Breast epithelium (tissue), 4 donors: ENCODE measurements around the gene ATP2B2. TPM values are rescaled to one million over a fixed set of nuclear protein-coding genes. Genes with fewer than 3 reads are reported as not detected.

ENCODE experiments used
- DNase-seq, 2 donors: peaks; one replicate each; pipeline ENCODE4 v3.0.0-alpha.2; 2019; ENCODE audit warnings: low spot score in 2 of 2
- H3K27ac ChIP-seq, 2 donors: fragments of 200-600 bp; sonication (generic) in 1 of 2; one replicate each; pipeline ENCODE4 v1.5.1; 2016 to 2019; ENCODE audit warnings: mild to moderate bottlenecking in 1 of 2
- H3K27me3 ChIP-seq, 2 donors: fragments of 200-600 bp; sonication (generic) in 1 of 2; one replicate each; pipeline versions ENCODE4 v1.5.1 to v1.6.0; 2017 to 2019; ENCODE audit warnings: control low read depth in 1 of 2, mild to moderate bottlenecking in 1 of 2
- H3K36me3 ChIP-seq: fragments of 200-600 bp; one replicate; pipeline ENCODE4 v1.5.1; 2019
- H3K4me1 ChIP-seq, 2 donors: fragments of 200-600 bp; sonication (generic); one replicate each; pipeline ENCODE4 v1.5.1; 2016 to 2019; ENCODE audit warnings: control low read depth in 1 of 2
- H3K4me3 ChIP-seq, 3 donors: fragments of 200-600 bp; sonication (generic); 1 replicate in 2 of 3; 2 replicates in 1 of 3; pipeline ENCODE4 v1.5.1; 2016 to 2019; ENCODE audit warnings: mild to moderate bottlenecking in 3 of 3, moderate library complexity in 2 of 3
- H3K9me3 ChIP-seq, 2 donors: fragments of 200-600 bp; sonication (generic) in 1 of 2; one replicate each; pipeline ENCODE4 v1.5.1; 2016 to 2019; ENCODE audit warnings: control low read depth in 1 of 2
- POLR2A ChIP-seq: fragments of 450-650 bp; IDR thresholded peaks from one replicate; pipeline ENCODE4 v1.6.1; 2016; ENCODE audit warnings: antibody characterized with exemption, mild to moderate bottlenecking, moderate library complexity
- POLR2AphosphoS5 ChIP-seq, 3 donors: sonication (generic); formaldehyde crosslinking; IDR thresholded peaks; one replicate each; pipeline ENCODE4 v1.6.1; 2017; ENCODE audit warnings: antibody characterized with exemption in 3 of 3
- intact Hi-C: fragments of 100-400 bp; cut with DNase I; formaldehyde crosslinking; loops from one replicate; pipeline ENCODE4 v1.15.1; 2023; ENCODE audit warnings: low total_unique reads
- total RNA-seq, 3 donors: library from RNA; depleted of rRNA; stranded (reverse); fragments of >200 nt; gene quantifications; one replicate each; pipeline ENCODE4 v1.1.0, GENCODE V29; 2016
- TF ChIP-seq, protein P1 (sequence below), 3 donors: fragments of 450-650 bp; IDR thresholded peaks; one replicate each; pipeline ENCODE4 v1.5.1; 2016 to 2017; ENCODE audit warnings: antibody characterized with exemption in 3 of 3, mild to moderate bottlenecking in 3 of 3, moderate library complexity in 3 of 3

The ATP2B2 gene
- total RNA-seq, 3 donors from 2014 or later: under 0.01 to 0.15 TPM; not detected in 1

DNA sequence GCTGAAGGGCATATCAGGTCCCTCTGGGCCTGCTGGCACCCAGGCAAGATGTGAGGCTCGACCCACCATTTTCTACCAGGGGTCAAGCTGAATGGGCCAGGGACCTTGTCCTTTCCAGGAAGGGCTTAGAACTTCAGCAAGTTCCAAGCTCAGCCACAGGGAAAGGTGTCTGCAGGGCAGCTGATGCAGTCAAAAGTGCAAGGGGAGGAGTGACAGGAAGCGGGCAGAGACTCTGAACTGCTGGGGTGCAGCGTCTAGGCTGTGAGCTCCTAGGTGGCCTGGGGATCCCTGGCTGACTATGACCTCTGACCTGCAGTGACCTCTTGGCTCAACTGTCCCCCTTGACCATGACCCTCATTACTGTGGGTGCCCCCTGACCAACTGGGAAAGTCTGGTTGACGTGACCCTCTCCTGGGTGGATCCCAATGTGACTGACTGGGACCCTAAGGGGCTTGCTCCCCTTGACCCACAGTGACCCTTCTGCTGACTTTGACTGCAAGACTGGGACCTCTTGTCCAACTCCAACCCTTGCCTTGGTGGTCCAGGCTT lies 170.1 kb downstream of the ATP2B2 start:
- no peaks in the 10 kb centered on the region for H3K9me3 ChIP-seq
- H3K4me3 ChIP-seq: no peak overlapping the region
- no peaks in the 10 kb centered on the region for H3K36me3 ChIP-seq
- H3K4me1 ChIP-seq: no peaks in the 10 kb centered on the region
- H3K27me3 ChIP-seq: peaks cover 0 to 5% of the 10 kb centered on the region in 2 donors
- TF ChIP-seq POLR2A (no peak), POLR2AphosphoS5 (IDR thresholded peaks at IDR 0.05) (no peak)
- TF ChIP-seq, protein P1, sequence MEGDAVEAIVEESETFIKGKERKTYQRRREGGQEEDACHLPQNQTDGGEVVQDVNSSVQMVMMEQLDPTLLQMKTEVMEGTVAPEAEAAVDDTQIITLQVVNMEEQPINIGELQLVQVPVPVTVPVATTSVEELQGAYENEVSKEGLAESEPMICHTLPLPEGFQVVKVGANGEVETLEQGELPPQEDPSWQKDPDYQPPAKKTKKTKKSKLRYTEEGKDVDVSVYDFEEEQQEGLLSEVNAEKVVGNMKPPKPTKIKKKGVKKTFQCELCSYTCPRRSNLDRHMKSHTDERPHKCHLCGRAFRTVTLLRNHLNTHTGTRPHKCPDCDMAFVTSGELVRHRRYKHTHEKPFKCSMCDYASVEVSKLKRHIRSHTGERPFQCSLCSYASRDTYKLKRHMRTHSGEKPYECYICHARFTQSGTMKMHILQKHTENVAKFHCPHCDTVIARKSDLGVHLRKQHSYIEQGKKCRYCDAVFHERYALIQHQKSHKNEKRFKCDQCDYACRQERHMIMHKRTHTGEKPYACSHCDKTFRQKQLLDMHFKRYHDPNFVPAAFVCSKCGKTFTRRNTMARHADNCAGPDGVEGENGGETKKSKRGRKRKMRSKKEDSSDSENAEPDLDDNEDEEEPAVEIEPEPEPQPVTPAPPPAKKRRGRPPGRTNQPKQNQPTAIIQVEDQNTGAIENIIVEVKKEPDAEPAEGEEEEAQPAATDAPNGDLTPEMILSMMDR (IDR thresholded peaks at IDR 0.05): no peak
- intact Hi-C loops: loop anchor here (5.0 kb wide), 1 partner anchor 118 kb away; no protein-coding TSS in a partner anchor
- no peak for DNase-seq
- H3K27ac ChIP-seq: no peak overlapping the region

- intact Hi-C loops: no loop called here
- H3K36me3 ChIP-seq: no peaks in the 10 kb centered on the region
- H3K27me3 ChIP-seq: peaks cover 0 to 12% of the 10 kb centered on the region in 2 donors
- no peak overlapping the region for H3K4me3 ChIP-seq
- no peak overlapping the region for H3K27ac ChIP-seq
- no peaks in the 10 kb centered on the region for H3K4me1 ChIP-seq
- DNase-seq: no peak
- no peak for TF ChIP-seq POLR2A
- TF ChIP-seq, protein P1 (IDR thresholded peaks at IDR 0.05): no peak
- no peaks in the 10 kb centered on the region for H3K9me3 ChIP-seq
These were observed 170.9 kb downstream of the ATP2B2 start for GRCh38 chr3:10334459-10334858.

DNA sequence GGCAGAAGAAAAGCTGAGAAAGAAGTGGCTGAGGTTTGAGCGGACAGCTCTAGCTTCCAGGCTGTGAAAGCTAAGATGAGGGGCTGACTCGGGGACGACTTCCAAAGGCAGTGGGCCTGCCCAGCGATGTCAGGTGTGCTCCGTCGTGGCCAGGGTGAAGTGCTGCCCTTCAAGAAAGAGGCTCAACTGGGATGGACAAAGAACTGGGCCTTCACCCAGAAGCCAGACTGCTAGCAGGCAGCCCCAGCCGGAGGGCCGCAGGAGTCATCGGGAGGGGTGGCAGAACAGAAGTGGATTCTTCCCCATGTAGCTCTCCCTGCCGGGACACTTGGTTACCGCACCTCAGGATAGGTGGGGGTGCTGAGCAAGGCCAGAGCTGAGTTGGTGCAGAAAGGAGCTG lies 171.3 kb downstream of the ATP2B2 start:
- intact Hi-C loops: no loop called here
- TF ChIP-seq, protein P1 (IDR thresholded peaks at IDR 0.05): no peak
- H3K36me3 ChIP-seq: no peaks in the 10 kb centered on the region
- H3K27me3 ChIP-seq: peaks cover 0 to 16% of the 10 kb centered on the region in 2 donors
- DNase-seq: no peak
- no peaks in the 10 kb centered on the region for H3K4me1 ChIP-seq
- H3K9me3 ChIP-seq: no peaks in the 10 kb centered on the region
- H3K4me3 ChIP-seq: no peak overlapping the region
- no peak overlapping the region for H3K27ac ChIP-seq

- Histone ChIP-seq H3K27me3 (peaks cover 0 to 23% of the 10 kb centered on the region in 2 donors), H3K27ac (no peak overlapping the region), H3K36me3 (no peaks in the 10 kb centered on the region), H3K9me3 (no peaks in the 10 kb centered on the region), H3K4me1 (no peaks in the 10 kb centered on the region), H3K4me3 (no peak overlapping the region)
- TF ChIP-seq, protein P1 (IDR thresholded peaks at IDR 0.05): no peak
- TF ChIP-seq POLR2A (no peak), POLR2AphosphoS5 (IDR thresholded peaks at IDR 0.05) (no peak)
- intact Hi-C loops: no loop called here
- no peak for DNase-seq
These were observed 172.1 kb downstream of the ATP2B2 start for GRCh38 chr3:10333349-10333650.

GRCh38 chr3:10332481-10333348 lies 172.7 kb downstream of the ATP2B2 start:
- TF ChIP-seq POLR2AphosphoS5 (IDR thresholded peaks at IDR 0.05): no peak
- TF ChIP-seq, protein P1 (IDR thresholded peaks at IDR 0.05): no peak
- TF ChIP-seq POLR2A: no peak
- no peak overlapping the region for H3K27ac ChIP-seq
- H3K36me3 ChIP-seq: no peaks in the 10 kb centered on the region
- H3K4me1 ChIP-seq: no peaks in the 10 kb centered on the region
- DNase-seq: no peak
- intact Hi-C loops: no loop called here
- peaks cover 0 to 26% of the 10 kb centered on the region in 2 donors for H3K27me3 ChIP-seq
- no peak overlapping the region for H3K4me3 ChIP-seq
- H3K9me3 ChIP-seq: no peaks in the 10 kb centered on the region
